Spinal cord (tissue), 10 donors: ENCODE measurements around the gene OR2T6. TPM values are rescaled to one million over a fixed set of nuclear protein-coding genes. Genes with fewer than 3 reads are reported as not detected.
A peak's percentile ranks its signal among the peaks of the same experiment; 100 is the strongest.
"Not testable (repeated sequence)": the region's sequence is repeated elsewhere in the genome, so short reads cannot be mapped to it uniquely, and the experiment has no call there.

Experiments
- DNase-seq, 6 donors: peaks; one replicate each; pipeline versions ENCODE4 v3.0.0 to v3.0.0-alpha.2; 2013 to 2015; ENCODE audit warnings: low spot score in 6 of 6, low read depth in 4 of 6
- H3K27ac ChIP-seq: one replicate; pipeline ENCODE4 v1.5.1; 2013; ENCODE audit warnings: low read depth, low read length, control low read depth
- H3K27me3 ChIP-seq: one replicate; pipeline ENCODE4 v1.6.1; 2013; ENCODE audit warnings: low read length; ENCODE audit not compliant: control insufficient read depth, insufficient read depth
- H3K36me3 ChIP-seq: one replicate; pipeline ENCODE4 v1.6.1; 2013; ENCODE audit warnings: low read length; ENCODE audit not compliant: control insufficient read depth, insufficient read depth
- H3K4me1 ChIP-seq: one replicate; pipeline ENCODE4 v1.6.1; 2013; ENCODE audit warnings: low read length; ENCODE audit not compliant: control insufficient read depth, insufficient read depth
- H3K4me3 ChIP-seq: one replicate; pipeline ENCODE4 v1.5.1; 2013; ENCODE audit warnings: low read depth, low read length, control low read depth
- H3K9me3 ChIP-seq: one replicate; pipeline ENCODE4 v1.6.1; 2013; ENCODE audit warnings: low read length; ENCODE audit not compliant: control insufficient read depth, insufficient read depth
- WGBS: methylation state at CpG from one replicate; pipeline ENCODE4 v1.1.5; 2013; ENCODE audit warnings: missing lambda C conversion rate; ENCODE audit not compliant: insufficient coverage; 5-methylcytosine and 5-hydroxymethylcytosine counted together
- polyA plus RNA-seq, 2 donors: library from polyadenylated mRNA; unstranded; fragments of 120-200 nt; gene quantifications; one replicate each; pipeline ENCODE4 v1.2.1, GENCODE V29; 2013; ENCODE audit not compliant: insufficient read length in 2 of 2
- total RNA-seq, 2 donors: library from RNA; depleted of rRNA in 1 of 2; stranded (reverse); fragments of 120-200 nt in 1 of 2; fragments of >200 nt in 1 of 2; gene quantifications; one replicate each; pipeline versions ENCODE4 v1.2.3 to v1.2.4, GENCODE V29; 2013 to 2014
- donor health status: healthy.

The OR2T6 gene
- total and polyA plus RNA-seq, 4 donors: 0.10 to 0.20 (median 0.12) TPM; not detected in 1

GRCh38 chr1:248388426-248388825, 12.9 kb downstream of the OR2T6 start:
- WGBS: 86% methylated on average over 2 of the region's 2 CpGs
- no peaks in the 10 kb centered on the region for H3K9me3 ChIP-seq
- no peak overlapping the region for H3K4me3 ChIP-seq
- no peak for DNase-seq
- H3K27ac ChIP-seq: no peak overlapping the region
- H3K27me3 ChIP-seq: no peaks in the 10 kb centered on the region
- no peaks in the 10 kb centered on the region for H3K4me1 ChIP-seq
- H3K36me3 ChIP-seq: no peaks in the 10 kb centered on the region

GRCh38 chr1:248393050-248393449, 17.5 kb downstream of the OR2T6 start:
- H3K9me3 ChIP-seq: no peaks in the 10 kb centered on the region
- no peak for DNase-seq
- no peak overlapping the region for H3K4me3 ChIP-seq
- no CpG with 5 or more reads among the region's 2 CpGs for WGBS
- no peak overlapping the region for H3K27ac ChIP-seq
- H3K4me1 ChIP-seq: no peaks in the 10 kb centered on the region
- no peaks in the 10 kb centered on the region for H3K36me3 ChIP-seq
- no peaks in the 10 kb centered on the region for H3K27me3 ChIP-seq

DNA sequence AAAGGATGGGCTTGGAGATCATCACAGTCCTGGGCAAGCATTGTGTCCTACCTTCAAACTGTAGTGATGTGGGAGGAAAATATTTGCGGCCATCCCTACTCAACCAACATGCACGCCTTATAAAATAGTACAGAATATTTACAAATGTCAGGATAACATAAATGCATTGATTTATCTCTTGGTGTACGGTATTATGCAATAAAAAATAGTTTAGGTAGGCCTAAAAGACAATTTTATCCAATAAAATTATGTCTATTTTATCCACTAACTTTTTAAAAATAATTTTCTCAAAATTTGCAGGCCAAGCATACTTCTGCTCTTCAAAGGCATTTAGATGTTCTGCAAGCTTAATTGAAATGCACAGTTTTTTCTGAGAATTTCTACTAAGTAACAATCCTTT, 27.2 kb downstream of the OR2T6 start, which contains the start of gene OR2T1:
Gene OR2T1 (plus strand): TSS at position 301 of the 400 bp plus-strand sequence. CDS start 3,100 bp downstream, outside the sequence.
- no CpG with 5 or more reads among the region's 3 CpGs for WGBS
- peaks cover 4% of the 10 kb centered on the region for H3K9me3 ChIP-seq
- no peak within 1 kb of the TSS for H3K4me3 ChIP-seq
- no peaks in the 10 kb centered on the region for H3K27me3 ChIP-seq
- H3K27ac ChIP-seq: no peak within 1 kb of the TSS
- no peak for DNase-seq
- H3K36me3 ChIP-seq: no peaks in the 10 kb centered on the region
- no peaks in the 10 kb centered on the region for H3K4me1 ChIP-seq

DNA sequence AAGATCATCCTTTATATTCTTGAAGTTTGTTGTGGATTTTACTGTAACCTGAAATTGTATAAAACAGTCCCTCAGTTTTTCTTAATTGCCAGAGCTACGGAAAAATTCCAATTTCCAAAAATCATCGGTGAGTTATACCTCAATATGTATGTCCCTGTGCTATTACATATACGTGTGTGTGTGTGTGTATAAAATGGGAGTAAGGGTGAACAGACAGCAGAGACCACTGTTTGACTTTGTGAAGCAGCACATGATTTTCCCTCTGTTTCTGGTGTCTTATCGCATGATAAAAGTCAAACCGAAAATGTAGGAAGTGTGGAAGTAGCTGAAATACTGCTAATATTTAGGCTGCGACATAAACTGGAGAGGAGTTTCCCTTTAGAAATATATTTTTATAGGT, 28.5 kb downstream of the OR2T6 start:
- H3K36me3 ChIP-seq: no peaks in the 10 kb centered on the region
- H3K9me3 ChIP-seq: peaks cover 7% of the 10 kb centered on the region
- no peaks in the 10 kb centered on the region for H3K27me3 ChIP-seq
- no peaks in the 10 kb centered on the region for H3K4me1 ChIP-seq
- peak in 1 of 6 donors; percentile 5 for DNase-seq
- H3K4me3 ChIP-seq: no peak overlapping the region
- H3K27ac ChIP-seq: no peak overlapping the region
- 9% methylated on average over 1 of the region's 6 CpGs for WGBS

DNA sequence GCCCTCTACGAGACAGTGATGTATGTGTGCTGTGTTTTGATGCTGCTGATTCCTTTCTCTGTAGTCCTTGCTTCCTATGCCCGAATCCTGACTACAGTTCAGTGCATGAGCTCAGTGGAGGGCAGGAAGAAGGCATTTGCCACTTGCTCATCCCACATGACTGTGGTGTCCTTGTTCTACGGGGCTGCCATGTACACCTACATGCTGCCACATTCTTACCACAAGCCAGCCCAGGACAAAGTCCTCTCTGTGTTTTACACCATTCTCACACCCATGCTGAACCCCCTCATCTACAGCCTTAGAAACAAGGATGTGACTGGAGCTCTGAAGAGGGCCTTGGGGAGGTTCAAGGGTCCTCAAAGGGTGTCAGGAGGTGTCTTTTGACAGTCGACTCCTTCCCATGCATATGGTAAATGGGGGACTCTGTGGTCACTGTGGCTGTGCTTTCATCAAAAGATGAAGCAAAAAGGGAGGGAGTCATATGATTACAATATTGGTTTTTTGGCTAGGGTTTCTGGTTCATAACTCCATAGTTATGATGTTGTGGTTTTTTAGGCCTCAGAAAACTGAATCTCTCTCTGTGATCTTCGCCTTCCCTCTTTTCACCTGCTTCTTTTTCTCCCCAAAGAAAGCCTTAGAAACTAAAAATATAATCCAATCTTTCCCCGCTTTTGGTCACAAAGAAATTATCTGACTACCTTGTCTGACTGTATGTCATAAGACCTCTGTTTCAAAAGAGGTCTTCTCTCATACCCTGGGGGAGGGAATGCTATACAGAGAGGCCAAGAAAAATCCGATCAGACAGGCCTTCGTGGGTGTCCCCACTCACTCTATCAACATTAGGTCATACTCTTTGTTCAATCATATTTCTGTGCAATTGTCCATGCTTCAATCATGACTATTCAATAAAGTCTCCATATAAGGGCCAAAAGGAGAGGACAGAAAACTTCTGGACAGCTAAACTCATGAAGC, 31.5 kb downstream of the OR2T6 start:
- H3K4me1 ChIP-seq: no peaks in the 10 kb centered on the region
- H3K27me3 ChIP-seq: no peaks in the 10 kb centered on the region
- H3K36me3 ChIP-seq: no peaks in the 10 kb centered on the region
- peaks cover 12% of the 10 kb centered on the region for H3K9me3 ChIP-seq
- WGBS: 69% methylated on average over 5 of the region's 8 CpGs
- no peak for DNase-seq
- H3K27ac ChIP-seq: no peak overlapping the region
- no peak overlapping the region for H3K4me3 ChIP-seq

- no peak for DNase-seq
- 14% methylated on average over 1 of the region's 3 CpGs for WGBS
Measured at GRCh38 chr1:248416226-248416625, 40.7 kb downstream of the OR2T6 start.

DNA sequence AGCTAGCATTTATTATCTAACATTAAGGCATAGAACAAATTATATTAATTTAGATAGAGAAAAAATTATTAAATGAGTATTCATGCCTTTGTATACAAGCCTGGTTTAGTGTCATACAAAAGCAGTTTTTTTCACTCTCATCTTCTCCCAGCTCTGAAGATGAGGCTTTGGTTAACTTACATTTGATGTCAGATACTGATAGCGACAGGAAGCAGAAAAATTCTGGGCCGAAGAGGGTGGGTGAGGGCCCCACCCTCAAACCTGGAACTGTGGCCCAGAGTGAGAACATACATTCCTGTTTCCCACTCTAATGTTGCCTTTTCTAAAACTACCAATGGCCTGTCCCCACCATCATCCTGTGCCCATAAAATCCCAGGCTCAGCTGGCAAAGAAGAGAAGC, 42.3 kb downstream of the OR2T6 start:
- no peak overlapping the region for H3K4me3 ChIP-seq
- no peaks in the 10 kb centered on the region for H3K27me3 ChIP-seq
- no CpG with 5 or more reads among the region's 2 CpGs for WGBS
- H3K27ac ChIP-seq: no peak overlapping the region
- no peak for DNase-seq
- peaks cover 8% of the 10 kb centered on the region for H3K9me3 ChIP-seq
- no peaks in the 10 kb centered on the region for H3K36me3 ChIP-seq
- H3K4me1 ChIP-seq: no peaks in the 10 kb centered on the region

More at GRCh38 chr1:248416226-248416625, 40.7 kb downstream of the OR2T6 start:
- peaks cover 9% of the 10 kb centered on the region for H3K9me3 ChIP-seq
- H3K27ac ChIP-seq: no peak overlapping the region
- no peak overlapping the region for H3K4me3 ChIP-seq
- H3K4me1 ChIP-seq: no peaks in the 10 kb centered on the region
- H3K27me3 ChIP-seq: no peaks in the 10 kb centered on the region
- H3K36me3 ChIP-seq: no peaks in the 10 kb centered on the region

GRCh38 chr1:248421384-248421783, 45.8 kb downstream of the OR2T6 start:
- no peaks in the 10 kb centered on the region for H3K27me3 ChIP-seq
- peaks cover 10% of the 10 kb centered on the region for H3K9me3 ChIP-seq
- H3K27ac ChIP-seq: no peak overlapping the region
- H3K4me1 ChIP-seq: no peaks in the 10 kb centered on the region
- WGBS: no CpG with 5 or more reads among the region's 1 CpG
- DNase-seq: no peak
- H3K36me3 ChIP-seq: no peaks in the 10 kb centered on the region
- no peak overlapping the region for H3K4me3 ChIP-seq

GRCh38 chr1:248427526-248428191, 52.1 kb downstream of the OR2T6 start:
- H3K9me3 ChIP-seq, H3K27ac ChIP-seq, H3K4me1 ChIP-seq, DNase-seq, H3K27me3 ChIP-seq, H3K4me3 ChIP-seq, H3K36me3 ChIP-seq: not testable (repeated sequence)
- 76% methylated on average over 2 of the region's 3 CpGs for WGBS
